Muscle of back (tissue), 11 donors: ENCODE results near the gene ATOH7. TPM values are rescaled to one million over a fixed set of nuclear protein-coding genes. Genes with fewer than 3 reads are reported as not detected.
"Not testable (repeated sequence)": the region's sequence is repeated elsewhere in the genome, so short reads cannot be mapped to it uniquely, and the experiment has no call there.

Source experiments
- DNase-seq, 3 donors: peaks; one replicate each; pipeline versions ENCODE4 v3.0.0 to v3.0.0-alpha.2; 2013
- polyA plus RNA-seq, 10 donors: library from polyadenylated mRNA; unstranded; fragments of 120-200 nt; gene quantifications; one replicate each; pipeline ENCODE4 v1.2.1, GENCODE V29; 2013; ENCODE audit not compliant: insufficient read length in 10 of 10

Gene ATOH7
- polyA plus RNA-seq, 10 donors, result 0.08 to 0.21 (median 0.14) TPM; not detected in 6

DNA sequence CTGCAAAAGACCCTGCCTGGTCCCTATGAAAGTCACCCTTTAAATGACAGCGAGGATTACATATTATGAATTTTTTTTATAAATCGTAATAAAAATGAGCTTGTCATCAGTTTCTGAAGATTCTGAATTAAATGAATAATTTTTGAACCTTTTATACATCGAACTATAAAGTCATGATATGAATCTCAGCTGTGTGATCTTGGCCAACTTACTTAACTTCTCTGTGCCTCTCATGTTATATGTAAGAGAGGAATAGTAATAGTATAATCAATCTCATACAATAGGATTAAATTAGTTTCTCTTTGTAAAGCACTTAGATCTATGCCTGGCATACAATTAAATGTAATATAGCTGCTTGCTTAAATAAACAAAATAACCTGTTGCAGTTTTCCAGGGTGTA, 5.3 kb upstream of the ATOH7 start:
- no peak for DNase-seq

DNA sequence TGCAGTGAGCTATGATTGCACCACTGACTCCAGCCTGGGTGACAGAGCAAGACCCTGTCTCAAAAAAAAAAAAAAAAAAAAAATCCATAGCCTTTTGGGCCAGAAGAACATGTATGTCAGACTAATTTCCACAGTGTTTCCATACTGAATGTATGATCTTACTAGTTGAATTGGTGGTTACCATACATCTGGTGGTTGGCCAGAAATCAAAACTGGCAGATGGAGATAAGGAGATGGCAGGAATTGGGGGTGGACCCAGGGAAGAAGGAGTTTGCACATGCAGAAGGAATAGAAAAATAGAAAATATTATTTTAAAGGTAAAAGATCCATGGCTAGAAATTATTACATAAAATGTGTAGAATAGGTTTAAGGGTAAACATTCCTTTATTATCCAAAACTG, 3.7 kb upstream of the ATOH7 start:
- no peak for DNase-seq

DNA sequence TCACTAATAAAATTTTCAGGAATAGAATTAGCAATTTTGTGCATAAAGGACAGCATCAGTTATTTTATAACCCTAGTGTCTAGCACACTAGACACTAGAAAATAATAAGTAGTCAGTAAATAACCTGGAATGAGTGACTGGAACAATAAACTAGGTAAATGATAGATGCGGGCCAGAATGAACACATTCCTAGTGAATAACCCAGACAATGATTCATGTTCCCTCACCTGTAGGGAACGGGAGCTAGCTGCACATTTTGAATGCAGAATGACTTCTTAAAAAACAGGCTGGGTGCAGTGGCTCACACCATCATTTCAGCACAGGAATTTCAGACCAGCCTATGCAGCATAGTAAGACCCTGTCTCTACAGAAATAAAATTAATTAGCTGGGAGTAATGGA, 3.2 kb upstream of the ATOH7 start:
- no peak for DNase-seq

DNA sequence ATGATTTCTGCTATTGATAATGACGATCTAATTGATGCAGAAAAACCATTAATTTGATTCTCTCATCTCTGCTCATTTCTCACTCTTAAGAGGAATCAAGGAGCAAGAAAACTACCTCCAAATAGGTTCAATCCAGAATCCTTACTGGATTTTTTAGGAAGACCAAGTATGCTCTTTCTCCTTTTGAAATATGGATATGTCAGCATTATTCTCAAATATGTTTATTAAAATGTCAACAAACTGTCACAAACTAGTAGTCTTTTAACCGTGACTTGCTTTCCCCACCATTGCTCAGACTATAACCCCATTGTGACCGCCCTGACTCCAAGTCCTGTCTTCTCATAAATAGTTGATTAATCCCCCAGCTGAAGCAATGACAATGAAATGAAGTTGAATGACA, 1.1 kb upstream of the ATOH7 start:
- DNase-seq, result no peak

DNA sequence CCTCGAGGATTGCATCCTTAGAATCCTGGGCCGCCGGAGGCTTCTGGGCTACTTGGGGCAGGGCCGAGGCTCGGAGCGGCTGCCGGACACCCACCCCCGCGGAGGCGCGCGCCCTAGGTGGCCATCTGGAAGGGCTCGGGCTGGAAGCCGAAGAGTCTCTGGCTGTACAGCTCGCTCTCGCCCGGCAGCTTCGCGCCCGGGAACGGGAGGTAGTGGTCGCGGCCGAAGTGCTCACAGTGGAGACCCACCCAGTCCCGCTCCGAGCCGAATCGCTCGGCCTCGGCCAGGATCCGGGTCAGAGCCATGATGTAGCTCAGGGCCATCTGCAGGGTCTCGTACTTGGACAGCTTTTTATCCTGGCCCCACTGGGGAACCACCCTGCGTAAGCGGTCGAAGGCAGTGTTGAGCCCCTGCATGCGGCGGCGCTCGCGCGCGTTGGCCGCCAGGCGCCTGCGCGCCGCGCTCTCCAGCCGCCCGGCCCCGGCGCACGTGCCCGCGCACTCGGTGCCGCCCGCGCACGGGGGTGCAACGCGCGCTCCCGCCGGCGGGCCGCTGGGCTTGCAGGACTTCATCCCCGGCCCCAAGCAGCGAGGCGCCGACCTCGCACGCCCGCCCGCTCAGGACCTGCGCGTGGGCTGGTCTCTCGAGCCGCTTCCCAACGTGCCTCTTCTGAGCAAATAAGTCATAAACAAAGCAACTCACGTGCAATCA, 652 bp downstream of the ATOH7 start:
- peak; percentile 68 to 92 (median 85) for DNase-seq

DNA sequence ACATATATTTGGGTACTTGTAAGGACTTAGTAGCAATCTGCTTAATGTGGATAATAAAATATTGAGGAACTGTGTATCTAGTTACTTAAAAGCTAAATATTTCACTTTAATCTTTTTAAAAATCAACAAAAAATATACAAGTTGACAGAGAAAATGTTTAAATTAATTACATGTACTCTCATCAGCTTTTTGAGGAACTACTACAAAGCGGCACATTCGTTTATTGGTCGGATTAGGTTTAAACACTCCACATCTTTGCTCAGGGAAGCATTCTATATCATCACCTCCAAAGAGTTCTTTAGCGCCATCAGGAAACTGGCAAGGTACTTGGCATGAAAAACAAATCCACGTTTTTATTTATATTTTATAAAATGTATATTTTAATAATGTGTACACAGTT, 1.6 kb downstream of the ATOH7 start:
- no peak for DNase-seq

DNA sequence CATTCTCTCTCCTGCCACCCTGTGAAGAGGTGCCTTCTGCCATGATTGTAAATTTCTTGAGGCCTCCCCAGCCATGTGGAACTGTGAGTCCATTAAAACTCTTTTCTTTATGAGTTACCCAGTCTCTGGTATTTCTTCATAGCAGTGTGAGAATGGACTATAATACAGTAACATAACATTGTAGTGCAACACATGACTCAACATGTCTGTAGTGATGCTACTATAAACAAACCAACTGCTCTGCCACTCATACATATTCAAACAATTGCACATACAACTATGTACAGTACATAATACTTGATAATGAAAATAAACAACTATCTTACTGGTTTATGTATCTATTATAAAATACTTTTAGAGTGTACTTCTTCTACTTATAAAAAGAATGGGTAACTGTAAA, 7.1 kb downstream of the ATOH7 start:
- no peak for DNase-seq

DNA sequence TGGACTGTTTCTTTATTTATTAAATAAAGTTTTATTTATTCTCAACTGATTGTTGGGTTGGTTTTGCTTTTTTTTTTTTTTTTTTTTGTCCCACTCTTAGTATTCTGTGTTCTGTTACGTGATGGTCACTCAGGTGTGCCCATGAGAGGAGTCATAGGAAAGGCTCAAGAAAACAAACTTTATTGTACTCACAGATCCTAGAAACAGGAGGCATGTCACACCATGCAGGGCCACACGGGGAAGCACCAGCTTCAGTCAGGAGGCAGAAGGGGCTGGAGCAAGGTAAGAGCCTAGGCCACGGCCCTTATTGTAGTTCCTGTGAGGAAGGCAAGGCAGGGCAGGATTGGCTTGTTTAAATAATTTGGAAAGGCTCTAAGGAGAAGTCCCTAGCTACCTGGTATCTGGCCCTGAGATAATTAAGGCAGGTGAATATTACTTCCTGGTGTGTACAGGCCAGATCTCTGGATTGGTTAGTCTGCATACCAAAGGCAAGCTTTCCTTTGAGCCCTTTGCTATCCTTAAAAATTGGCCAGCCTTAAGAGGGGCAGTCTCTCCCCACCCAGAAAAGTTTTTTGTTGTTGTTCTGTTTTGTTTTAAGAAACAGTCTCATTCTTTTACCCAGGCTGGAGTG, 8.3 kb downstream of the ATOH7 start:
- DNase-seq, result no peak

DNA sequence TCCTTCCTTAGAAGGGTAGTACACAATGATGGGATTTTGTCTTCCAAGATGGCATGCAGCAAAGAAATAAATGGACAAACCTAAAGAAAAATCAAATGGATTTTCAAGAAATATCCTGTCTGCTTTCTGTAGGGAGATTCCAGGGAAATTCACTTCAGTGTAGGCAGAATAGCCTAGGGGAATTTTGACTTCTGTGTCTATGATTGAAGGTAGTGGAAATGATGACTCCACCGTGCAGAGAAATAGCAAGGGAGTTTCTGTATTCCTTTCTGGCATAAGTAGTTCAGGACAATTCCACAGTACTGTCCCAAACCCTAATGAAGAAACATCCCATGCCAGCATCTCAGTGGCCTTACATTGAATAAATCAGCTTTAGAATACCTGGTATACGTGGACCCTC, 9.5 kb downstream of the ATOH7 start:
- no peak for DNase-seq

DNA sequence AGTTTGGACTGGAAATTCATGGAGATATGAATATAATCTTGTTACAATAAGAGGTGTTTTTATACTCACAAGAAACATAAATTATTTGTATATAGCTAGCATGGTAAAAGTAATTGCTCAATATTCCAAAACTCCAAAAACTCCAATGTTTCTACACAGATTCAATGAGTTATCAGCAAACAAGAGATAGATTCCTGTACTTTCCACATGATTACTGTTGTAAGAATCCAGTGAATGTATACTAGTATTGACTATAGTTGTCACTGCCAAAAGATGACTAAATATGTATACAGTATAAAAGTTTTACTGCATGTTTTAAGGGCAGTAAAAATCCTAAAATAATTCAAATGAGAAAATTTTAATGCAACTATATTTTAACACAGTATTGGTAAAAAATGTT, 10.7 kb downstream of the ATOH7 start:
- no peak for DNase-seq

DNA sequence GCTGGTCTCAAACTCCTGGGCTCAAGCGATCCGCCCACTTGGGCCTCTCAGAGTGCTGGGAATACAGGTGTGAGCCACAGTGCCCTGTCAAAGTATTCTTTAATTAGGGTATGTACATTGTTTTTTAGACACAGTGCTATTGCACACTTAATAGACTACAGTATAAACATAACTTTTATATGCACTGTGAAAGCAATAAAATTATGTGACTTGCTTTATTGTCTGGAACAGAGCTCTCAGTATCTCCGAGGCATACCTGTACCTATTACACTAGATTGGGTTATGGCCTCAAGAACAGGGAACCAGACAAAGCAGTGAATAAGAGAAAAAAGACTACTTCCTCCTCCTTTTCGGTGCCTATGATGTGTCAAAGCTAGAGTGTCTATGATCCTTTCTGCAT, 13.1 kb downstream of the ATOH7 start:
- DNase-seq, result no peak

DNA sequence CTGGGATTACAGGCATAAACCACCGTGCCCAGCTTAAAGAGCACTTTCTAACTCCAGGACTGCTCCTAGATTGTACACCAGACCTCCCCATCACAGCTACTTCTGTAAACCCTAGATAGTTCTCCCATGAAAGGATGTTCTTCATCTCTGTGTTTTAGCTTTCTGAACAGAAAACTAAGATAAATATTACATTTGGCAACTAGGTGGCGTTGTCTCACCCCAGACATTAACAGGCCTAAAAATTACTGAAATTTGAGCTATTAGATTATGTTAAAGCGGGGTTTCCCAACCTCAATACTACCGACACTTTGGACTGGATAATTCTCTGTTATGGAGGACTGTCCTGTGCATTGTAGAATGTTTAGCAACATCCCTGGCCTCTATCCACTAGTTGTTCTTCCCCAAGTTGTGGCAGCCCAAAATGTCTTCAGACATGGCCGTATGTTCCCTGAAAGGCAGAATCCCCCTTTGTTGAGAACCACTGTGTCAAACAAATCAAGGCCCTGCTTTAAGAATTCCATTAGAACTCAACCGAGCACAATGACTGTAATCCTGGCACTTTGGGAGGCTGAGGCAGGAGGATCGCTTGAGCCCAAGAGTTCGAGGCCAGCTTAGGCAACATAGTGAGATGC, 19.1 kb downstream of the ATOH7 start:
- peak in 1 of 3 donors; percentile 44 for DNase-seq

DNA sequence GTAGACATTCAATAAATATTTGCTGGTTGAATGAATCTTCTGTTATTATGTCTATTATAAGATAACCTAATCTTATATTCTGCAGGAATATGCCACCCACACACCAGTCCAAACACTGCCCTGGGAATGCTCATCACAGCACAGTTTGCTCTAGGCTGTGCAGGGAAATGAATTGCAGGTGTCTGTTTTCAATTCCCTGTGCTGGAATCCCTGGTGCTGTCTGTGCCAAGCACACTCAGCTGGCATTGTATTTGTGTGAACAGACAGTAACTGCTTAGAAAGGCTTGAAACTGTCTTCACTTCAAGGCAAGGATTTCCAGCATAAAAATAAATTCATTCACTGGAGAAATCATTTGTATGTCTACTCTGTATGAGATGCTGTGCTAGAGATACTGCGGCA, 20.2 kb downstream of the ATOH7 start:
- DNase-seq, result no peak

DNA sequence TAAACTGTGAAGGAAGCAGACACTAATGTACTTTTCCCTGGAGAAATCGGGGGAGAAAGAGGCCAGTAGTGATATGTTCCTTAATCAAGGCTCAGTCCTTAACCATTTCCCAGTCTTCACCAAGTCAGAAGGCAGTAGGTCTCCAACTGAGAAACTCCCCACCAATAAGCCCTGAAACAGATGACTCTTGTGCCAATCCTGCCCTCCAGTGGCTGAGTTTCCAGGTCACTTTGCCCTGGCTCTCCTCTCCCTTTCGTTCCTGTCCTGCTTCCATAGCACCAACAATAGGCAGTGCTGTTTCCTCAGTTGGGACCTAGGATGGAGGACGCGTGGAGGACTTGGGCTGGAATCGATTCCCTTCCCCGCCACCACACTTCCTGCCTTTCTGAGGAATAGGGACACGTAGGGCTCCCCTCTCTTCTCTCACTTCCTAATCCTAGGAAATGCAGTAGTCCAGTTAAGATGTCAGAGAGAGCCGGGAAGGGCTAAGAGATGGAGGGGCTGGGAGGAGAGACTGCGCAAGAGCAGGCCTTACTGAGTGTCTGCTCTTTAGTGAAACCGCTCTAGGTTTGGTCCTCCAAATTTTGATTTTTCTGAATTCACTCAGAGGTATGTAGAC, 23.4 kb downstream of the ATOH7 start:
- peak in 2 of 3 donors; percentile 27 to 28 for DNase-seq

DNA sequence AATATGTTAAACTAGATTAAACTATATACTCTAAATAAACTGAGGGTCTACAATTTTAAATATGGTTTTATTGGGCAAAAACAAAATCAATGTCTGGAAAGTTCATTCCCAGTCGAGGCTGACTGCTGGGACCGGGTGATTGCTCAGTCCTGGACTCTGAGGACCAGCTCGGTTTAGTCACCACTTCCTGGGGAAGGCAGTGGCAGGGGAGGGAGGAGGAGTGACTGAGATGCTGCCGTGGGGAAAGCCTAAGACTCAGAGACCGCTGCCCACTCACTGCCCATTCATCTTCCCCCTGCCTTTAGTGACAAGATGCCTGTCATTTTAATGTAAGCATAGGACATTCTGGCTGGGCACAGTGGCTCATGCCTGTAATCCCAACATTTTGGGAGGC, 29.0 kb downstream of the ATOH7 start:
- DNase-seq, result no peak

DNA sequence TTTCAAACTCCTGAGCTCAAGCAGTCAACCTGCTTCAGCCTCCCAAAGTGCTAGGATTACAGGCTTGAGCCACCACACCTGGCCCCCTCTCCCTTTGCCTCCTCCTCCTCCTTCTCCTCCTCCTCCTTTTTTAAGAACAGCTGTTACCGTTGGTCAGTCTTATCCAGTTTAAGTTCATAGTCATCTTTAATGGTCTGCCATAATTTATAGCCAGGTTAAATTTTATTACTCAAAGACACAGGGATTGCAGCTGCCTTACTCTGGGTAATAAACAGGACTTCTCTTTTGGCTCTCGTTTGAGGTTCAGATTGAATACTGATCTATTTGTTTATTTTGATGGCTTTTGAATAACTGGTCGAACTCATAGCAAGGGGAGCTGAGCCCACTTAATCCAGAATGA, 35.2 kb downstream of the ATOH7 start:
- no peak for DNase-seq

DNA sequence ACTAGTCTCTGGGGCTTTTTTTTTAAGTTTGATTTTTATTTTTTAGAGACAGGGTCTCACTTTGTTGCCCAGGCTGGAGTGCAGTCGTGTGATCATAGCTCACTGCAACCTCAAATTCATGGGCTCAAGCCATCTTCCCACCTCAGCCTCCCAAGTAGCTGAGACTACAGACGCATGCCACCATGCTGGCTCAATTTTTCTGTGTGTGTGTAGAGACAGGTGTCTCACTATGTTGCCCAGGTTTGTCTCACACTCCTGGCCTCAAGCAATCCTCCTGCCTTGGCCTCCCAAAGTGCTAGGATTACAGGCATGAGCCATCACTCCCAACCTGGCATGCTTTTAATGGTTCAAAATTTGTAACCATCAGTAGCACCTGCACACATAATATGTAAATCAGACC, 36.1 kb downstream of the ATOH7 start:
- not testable (repeated sequence) for DNase-seq

DNA sequence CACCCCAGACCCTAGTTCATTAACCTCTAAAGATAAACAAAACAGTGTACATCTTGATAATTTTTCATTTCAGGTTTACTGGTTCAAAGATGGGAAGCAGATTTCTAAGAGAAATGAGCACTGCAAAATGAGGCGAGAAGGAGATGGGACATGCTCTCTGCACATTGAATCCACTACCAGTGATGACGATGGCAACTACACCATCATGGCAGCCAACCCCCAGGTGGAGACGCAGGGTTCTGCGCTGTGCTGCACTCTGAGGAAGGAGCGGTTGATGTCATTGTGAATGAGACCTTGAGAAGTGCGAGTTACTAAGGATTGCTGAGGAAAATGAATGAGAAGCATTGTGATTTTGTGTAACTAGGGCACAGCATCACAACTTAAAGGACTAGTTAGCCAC, 37.6 kb downstream of the ATOH7 start:
- no peak for DNase-seq

DNA sequence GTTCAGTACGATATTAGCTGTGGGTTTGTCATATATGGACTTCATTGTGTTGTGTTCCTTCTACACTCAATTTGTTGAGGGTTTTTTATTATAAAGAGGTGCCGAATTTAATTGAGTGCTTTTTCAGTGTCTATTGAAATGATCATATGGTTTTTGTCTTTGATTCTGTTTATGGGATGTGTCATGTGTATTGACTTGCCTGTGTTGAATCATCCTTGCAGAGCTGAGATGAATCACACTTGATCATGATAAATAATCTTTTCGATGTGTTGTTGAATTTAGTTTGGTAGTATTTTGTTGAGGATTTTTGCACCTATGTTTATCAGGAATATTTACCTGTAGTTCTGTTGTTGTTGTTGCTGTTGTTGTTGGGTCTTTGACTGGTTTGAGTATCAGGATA, 39.8 kb downstream of the ATOH7 start:
- no peak for DNase-seq

DNA sequence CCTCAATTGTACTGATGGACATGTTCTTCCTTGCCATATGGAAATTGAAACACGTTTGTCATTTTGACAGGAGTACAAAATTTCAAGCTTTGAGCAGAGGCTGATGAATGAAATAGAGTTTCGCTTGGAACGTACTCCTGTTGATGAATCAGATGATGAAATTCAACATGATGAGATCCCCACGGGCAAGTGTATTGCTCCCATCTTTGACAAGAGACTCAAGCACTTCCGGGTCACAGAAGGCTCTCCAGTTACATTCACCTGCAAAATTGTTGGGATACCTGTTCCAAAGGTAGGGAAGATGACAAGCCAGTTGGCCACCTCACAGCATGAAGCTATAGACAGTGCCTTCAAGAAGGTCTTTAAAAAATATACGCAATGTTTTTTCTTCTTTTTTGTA, 43.1 kb downstream of the ATOH7 start:
- no peak for DNase-seq

DNA sequence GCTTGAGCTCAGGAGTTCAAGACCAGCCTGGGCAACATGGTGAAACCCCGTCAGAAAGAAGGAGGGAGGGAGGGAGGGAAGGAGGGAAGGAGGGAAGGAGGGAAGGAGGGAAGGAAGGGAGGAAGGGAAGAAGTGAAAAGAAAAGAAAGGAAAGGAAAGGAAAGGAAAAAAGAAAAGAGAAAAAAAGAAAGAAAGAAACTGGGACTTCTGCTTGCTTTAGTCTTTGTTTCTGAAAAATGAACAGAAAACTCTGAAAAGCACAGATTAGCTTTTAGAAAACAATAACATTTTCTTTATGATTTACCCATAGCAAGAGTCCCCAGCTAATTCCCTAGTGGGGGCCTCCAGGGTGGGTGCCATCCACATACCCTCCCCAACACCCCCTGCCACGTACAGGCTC, 46.8 kb downstream of the ATOH7 start:
- no peak for DNase-seq

DNA sequence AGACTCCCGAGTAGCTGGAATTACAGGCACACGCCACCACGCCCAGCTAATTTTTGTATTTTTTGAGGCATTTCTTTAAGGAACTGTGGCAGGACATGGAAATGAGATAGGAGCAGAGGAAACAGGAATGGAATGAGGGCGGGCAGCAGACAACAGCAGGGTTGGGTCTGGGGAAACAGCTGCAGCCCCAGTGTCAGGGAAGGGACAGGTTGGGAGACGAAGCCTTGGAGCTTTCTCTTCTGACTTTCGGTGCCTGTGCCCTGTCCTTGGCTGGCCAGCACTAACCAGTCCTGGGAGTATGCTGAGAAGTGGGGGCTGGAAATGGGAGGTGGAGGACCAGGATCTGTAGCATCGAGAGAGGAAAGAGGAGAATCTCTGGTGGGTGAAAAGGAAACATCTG, 47.4 kb downstream of the ATOH7 start:
- peak; percentile 14 to 37 (median 18) for DNase-seq
